ENCODE results near the gene IFT20. TPM values are rescaled to one million over a fixed set of nuclear protein-coding genes. Genes with fewer than 3 reads are reported as not detected.
"Not testable (repeated sequence)": the region's sequence is repeated elsewhere in the genome, so short reads cannot be mapped to it uniquely, and the experiment has no call there.

Gene IFT20
- total RNA-seq, 1 experiment from 2014 or later: 38.9 TPM

- in situ Hi-C loops (cut with HindIII; ENCODE audit: low pct_unique_long_range_greater_than_20kb, low sequenced_read_pairs): no loop called here
- DNase-seq (ENCODE audit: low read depth, low spot score): no peak
Measured at GRCh38 chr17:28343491-28343932, 8.2 kb upstream of the IFT20 start.

- DNase-seq (ENCODE audit: low read depth, low spot score): no peak
- in situ Hi-C loops (cut with HindIII; ENCODE audit: low pct_unique_long_range_greater_than_20kb, low sequenced_read_pairs): no loop called here
Measured at GRCh38 chr17:28342313-28342712, 7.0 kb upstream of the IFT20 start.

- in situ Hi-C loops (cut with HindIII; ENCODE audit: low pct_unique_long_range_greater_than_20kb, low sequenced_read_pairs): no loop called here
- no peak for DNase-seq (ENCODE audit: low read depth, low spot score)
Measured at GRCh38 chr17:28341516-28341915, 6.2 kb upstream of the IFT20 start.

DNA sequence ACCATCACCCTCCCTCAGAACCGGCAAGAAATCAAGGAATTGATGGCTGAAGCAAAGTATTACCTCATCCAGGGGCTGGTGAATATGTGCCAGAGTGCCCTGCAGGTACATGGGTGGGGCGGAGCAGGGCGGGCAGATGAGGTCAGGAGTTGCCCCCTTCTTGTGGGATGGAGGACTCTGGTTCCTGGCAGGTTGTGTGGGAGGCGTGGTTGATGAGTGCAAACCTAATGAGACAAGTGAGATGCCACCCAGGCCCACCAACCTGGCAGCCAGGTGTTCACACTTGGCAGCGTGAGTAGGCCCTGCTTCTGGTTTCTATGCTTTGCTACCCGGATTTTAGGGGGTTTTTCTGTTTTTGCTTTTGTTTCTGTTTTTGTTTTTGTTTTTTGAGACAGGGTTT, 5.1 kb upstream of the IFT20 start:
- in situ Hi-C loops (cut with HindIII; ENCODE audit: low pct_unique_long_range_greater_than_20kb, low sequenced_read_pairs): no loop called here
- no peak for DNase-seq (ENCODE audit: low read depth, low spot score)

DNA sequence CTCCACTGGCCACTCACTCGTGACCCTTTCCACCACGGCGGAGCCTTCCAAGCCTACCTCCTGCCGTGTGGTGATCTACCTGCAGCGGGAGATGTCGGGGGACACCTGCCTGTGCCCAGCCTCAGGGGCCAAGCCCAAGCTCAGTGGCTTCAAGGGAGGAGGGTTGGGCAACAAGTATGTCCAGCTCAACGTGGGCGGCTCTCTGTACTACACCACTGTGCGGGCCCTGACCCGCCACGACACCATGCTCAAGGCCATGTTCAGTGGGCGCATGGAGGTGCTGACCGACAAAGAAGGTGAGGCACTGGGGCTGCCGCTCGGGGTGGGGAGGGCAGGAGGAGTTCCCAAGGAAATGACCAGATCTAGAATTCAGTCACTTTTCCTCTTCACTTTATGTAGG, 4.2 kb upstream of the IFT20 start:
- DNase-seq (ENCODE audit: low read depth, low spot score): no peak
- in situ Hi-C loops (cut with HindIII; ENCODE audit: low pct_unique_long_range_greater_than_20kb, low sequenced_read_pairs): no loop called here

DNA sequence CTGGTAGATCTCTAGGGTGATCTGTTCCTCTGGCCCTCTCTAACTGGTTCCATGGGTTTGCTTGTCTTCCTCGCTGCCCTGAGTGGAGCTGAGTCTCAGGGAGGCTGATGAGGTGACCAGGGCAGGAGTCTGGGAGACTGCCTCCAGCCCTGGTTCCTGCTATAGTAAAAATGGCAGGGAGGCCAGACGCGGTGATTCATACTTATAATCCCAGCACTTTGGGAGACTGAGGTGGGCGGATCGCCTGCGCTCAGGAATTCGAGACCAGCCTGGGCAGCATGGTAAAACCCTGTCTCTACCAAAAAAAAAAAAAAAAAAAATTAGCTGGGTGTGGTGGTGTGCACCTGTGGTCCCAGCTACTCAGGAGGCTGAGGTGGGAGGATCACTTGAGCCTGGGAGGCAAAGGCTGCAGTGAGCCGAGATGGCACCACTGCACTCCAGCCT, 3.5 kb upstream of the IFT20 start:
- in situ Hi-C loops (cut with HindIII; ENCODE audit: low pct_unique_long_range_greater_than_20kb, low sequenced_read_pairs); DNase-seq (ENCODE audit: low read depth, low spot score): not testable (repeated sequence)

DNA sequence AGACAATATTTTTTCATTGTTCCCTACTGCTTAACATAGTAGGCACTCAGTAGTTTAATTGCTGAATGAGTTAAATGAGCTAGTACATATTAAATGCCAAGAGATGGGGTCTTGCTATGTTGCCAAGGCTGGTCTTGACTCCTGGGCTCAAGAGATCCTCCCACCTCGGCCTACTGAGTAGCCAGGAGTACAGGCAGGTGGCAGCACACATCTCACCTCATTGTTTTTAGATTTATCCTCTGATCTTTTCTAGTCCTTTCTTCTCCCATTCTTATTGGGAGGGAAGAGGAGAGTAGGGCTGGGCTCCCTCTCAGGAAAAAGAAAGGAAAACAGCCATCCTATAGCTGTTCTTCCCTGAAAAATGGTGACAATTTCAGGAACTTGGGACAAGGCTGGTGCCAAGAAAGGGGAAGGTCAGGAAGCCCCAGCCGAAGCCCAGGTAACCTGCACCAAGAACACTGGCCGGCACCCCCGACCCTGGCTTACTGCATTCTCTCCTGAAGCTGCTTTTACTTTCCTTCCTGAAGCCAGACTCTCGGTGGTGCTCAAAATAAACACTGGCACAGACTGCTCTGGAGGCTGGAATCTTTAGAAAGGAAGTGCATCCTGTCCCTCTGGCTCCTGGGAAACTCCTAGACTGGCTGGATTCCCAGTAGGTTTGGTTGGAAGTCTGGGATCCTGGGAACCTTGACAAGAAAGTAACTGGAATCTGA, 2.9 kb upstream of the IFT20 start:
- in situ Hi-C loops (cut with HindIII; ENCODE audit: low pct_unique_long_range_greater_than_20kb, low sequenced_read_pairs): no loop called here
- no peak for DNase-seq (ENCODE audit: low read depth, low spot score)

- in situ Hi-C loops (cut with HindIII; ENCODE audit: low pct_unique_long_range_greater_than_20kb, low sequenced_read_pairs): no loop called here
- peak; percentile 71 for DNase-seq (ENCODE audit: low read depth, low spot score)
Measured at GRCh38 chr17:28335959-28336871, 943 bp upstream of the IFT20 start.

GRCh38 chr17:28334666-28335200, 539 bp downstream of the IFT20 start:
- in situ Hi-C loops (cut with HindIII; ENCODE audit: low pct_unique_long_range_greater_than_20kb, low sequenced_read_pairs): no loop called here

DNA sequence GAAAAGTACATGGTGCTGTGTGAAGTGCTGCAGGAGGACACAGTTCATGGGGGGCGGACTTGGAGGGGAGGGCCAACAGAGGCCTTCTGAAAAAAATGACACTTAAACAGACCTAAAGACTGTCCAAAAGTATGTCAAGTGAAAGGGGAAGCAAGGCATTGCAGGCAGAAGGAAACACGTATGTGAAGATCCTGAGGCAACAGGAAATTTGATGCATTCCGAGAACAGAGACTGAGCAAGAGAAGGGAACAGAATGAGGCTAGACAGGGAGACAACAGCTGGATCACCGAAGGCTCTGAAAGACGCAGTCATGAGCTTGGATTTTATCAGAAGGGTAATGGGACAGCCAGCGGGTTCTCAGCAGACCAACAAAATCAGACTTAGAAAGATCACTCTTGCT, 1.1 kb downstream of the IFT20 start:
- in situ Hi-C loops (cut with HindIII; ENCODE audit: low pct_unique_long_range_greater_than_20kb, low sequenced_read_pairs): no loop called here
- DNase-seq (ENCODE audit: low read depth, low spot score): no peak

More at GRCh38 chr17:28334666-28335200, 539 bp downstream of the IFT20 start:
- no peak for DNase-seq (ENCODE audit: low read depth, low spot score)

- no peak for DNase-seq (ENCODE audit: low read depth, low spot score)
- in situ Hi-C loops (cut with HindIII; ENCODE audit: low pct_unique_long_range_greater_than_20kb, low sequenced_read_pairs): no loop called here
Measured at GRCh38 chr17:28333083-28333746, 2.1 kb downstream of the IFT20 start.

DNA sequence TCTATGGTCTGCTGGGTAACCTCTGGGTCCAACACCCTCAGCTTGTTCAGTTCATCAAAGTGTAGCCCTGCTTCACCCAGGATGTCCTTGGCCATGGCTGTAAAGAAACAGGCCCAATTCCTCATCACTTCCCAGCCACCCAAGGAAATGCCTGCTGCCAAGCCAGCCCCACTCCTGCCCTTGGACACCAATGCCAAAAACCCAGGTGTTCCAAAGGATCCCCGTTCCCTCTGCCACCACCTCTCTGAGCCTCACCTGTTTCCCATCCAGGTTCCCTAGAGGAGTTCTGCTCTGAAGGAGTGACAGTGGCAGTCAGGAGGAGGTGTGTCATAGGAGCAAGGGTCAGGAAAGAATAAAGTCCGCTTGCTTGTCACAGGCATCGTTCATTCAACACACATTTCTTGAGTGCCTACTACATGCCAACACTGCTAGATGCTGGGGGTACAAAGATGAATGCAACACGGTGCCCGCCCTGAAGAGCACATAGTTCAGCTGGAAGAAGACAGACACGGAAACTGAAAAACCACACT, 3.3 kb downstream of the IFT20 start:
- in situ Hi-C loops (cut with HindIII; ENCODE audit: low pct_unique_long_range_greater_than_20kb, low sequenced_read_pairs): no loop called here

DNA sequence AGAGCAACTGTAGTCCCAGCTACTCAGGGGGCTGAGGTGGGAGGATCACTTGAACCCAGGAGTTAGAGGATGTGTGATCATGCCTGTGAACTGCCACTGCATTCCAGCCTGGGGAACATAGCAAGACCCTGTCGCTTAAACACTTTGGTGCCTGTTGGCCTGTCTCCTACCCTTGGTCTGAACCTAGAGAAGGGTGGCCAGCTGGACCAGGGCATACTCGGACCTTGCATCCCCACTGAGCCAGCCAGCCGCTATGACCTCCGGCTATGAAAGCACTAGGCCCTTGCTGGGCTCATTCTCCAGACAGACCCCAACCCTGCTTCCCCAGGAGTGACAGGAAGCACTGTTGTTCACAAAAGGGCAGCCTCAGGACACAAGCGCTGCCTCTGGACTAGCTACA, 4.6 kb downstream of the IFT20 start:
- in situ Hi-C loops (cut with HindIII; ENCODE audit: low pct_unique_long_range_greater_than_20kb, low sequenced_read_pairs): no loop called here
- DNase-seq (ENCODE audit: low read depth, low spot score): no peak

More for the DNA sequence above, 3.3 kb downstream of the IFT20 start:
- no peak for DNase-seq (ENCODE audit: low read depth, low spot score)

- in situ Hi-C loops (cut with HindIII; ENCODE audit: low pct_unique_long_range_greater_than_20kb, low sequenced_read_pairs): no loop called here
- DNase-seq (ENCODE audit: low read depth, low spot score): no peak
Measured at GRCh38 chr17:28328325-28328724, 6.9 kb downstream of the IFT20 start.

DNA sequence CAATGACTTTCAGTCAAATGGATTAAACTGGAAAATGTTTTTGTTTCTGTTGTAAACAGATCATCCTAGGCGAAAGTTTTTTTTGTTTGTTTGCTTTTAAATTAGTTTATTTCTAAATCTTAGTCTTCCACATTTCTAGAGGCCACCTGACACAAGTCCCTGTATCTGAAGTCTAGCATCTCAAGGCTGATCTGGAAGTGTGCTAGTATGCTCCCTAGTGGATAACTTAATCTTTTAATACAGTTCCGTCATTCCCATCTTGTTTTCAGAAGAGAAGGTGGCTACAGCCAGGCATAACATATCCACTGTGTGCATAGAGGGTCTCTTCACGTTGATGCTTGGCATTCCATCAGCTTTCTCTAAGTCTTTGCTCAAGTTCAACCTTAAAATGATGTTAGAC, 7.6 kb downstream of the IFT20 start:
- peak; percentile 25 for DNase-seq (ENCODE audit: low read depth, low spot score)
- in situ Hi-C loops (cut with HindIII; ENCODE audit: low pct_unique_long_range_greater_than_20kb, low sequenced_read_pairs): no loop called here

DNA sequence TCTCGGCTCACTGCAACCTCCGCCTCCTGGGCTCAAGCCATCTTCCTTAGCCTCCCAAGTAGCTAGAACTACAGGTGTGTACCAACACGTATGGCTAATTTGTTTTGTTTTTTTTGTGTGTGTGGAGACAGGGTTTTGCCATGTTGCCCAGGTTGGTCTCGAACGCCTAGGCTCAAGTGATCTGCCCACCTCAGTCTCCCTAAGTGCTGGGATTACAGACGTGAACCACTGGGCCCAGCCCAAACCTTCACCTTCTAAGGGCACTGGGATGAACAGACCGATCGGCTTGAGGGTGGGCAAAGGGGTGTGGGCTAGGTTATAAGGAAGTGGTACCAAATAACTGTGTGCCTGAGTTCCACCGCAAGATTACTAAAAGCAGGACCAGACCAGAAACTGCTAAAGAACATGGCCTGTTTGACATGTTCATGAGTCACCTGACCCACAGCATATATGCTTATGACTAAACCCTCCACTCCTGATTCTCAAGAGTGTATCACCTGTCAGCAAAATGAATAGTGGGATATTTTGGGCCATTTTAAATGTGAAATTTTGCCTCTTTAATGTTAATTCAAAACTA, 8.2 kb downstream of the IFT20 start:
- DNase-seq (ENCODE audit: low read depth, low spot score): no peak
- in situ Hi-C loops (cut with HindIII; ENCODE audit: low pct_unique_long_range_greater_than_20kb, low sequenced_read_pairs): no loop called here

DNA sequence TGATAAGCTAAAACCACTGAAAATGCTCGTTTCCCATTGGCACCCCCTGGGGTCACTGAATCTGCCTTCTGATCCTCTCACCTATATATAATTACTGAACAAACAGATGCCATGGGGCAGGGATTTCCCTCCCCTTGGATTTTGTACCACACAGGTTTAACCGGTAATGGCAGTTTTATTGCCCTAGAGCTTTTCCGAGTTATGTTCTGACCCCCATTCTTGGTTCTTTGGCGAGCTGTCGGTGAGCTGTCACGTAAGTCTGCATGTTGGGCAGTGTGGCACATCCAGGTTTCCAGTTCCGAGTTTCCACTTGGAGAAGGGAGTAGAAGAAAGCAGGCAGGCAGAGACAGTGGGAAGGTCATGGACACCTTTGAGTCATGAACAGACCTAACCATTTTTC, 9.2 kb downstream of the IFT20 start:
- no peak for DNase-seq (ENCODE audit: low read depth, low spot score)
- in situ Hi-C loops (cut with HindIII; ENCODE audit: low pct_unique_long_range_greater_than_20kb, low sequenced_read_pairs): no loop called here

All from SK-MEL-5 (cell line).